ENCODE data around the gene PLXDC1.

GRCh38 chr17:39114723-39115122 lies 36.7 kb downstream of the PLXDC1 start:
- TF ChIP-seq EZH2 (IDR thresholded peaks at IDR 0.05; ENCODE audit: low read depth, unreplicated experiment) (no peak), POLR2AphosphoS5 (IDR thresholded peaks at IDR 0.05; ENCODE audit: low read depth) (no peak), REST (IDR thresholded peaks at IDR 0.05; ENCODE audit: unreplicated experiment) (no peak)
- TF ChIP-seq, protein P1, sequence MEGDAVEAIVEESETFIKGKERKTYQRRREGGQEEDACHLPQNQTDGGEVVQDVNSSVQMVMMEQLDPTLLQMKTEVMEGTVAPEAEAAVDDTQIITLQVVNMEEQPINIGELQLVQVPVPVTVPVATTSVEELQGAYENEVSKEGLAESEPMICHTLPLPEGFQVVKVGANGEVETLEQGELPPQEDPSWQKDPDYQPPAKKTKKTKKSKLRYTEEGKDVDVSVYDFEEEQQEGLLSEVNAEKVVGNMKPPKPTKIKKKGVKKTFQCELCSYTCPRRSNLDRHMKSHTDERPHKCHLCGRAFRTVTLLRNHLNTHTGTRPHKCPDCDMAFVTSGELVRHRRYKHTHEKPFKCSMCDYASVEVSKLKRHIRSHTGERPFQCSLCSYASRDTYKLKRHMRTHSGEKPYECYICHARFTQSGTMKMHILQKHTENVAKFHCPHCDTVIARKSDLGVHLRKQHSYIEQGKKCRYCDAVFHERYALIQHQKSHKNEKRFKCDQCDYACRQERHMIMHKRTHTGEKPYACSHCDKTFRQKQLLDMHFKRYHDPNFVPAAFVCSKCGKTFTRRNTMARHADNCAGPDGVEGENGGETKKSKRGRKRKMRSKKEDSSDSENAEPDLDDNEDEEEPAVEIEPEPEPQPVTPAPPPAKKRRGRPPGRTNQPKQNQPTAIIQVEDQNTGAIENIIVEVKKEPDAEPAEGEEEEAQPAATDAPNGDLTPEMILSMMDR (conservative IDR thresholded peaks at IDR 0.05; ENCODE audit: low read depth in 2 of 2): no peak
